ENCODE measurements around the gene CHMP5. TPM values are rescaled to one million over a fixed set of nuclear protein-coding genes. Genes with fewer than 3 reads are reported as not detected.
A peak's percentile ranks its signal among the peaks of the same experiment; 100 is the strongest.

CHMP5 gene
- total and polyA plus RNA-seq, 2 donors (not counting 1 experiment from before 2014, with no cell fraction given): 108 to 124 TPM

DNA sequence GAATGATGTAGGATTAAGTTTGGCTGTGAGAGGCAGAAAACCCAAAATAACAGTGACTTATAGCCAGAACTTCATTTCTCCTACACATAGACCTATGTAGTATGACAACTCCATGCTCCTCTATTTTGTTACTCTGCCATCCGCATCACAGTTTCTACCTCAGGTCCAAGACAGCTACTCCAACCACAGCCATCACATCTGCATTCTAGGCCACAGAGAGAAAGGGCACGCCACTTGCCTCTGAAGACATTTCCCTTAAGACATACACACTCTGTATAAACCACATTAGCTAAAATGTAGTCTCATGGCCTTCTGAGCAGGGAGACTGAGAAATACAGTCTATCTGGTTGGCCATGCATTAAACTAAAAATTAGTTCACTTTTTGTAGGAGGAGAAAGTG, 14.9 kb upstream of the CHMP5 start:
- H3K27ac ChIP-seq (ENCODE audit: insufficient read depth, low read length): no peak overlapping the region

DNA sequence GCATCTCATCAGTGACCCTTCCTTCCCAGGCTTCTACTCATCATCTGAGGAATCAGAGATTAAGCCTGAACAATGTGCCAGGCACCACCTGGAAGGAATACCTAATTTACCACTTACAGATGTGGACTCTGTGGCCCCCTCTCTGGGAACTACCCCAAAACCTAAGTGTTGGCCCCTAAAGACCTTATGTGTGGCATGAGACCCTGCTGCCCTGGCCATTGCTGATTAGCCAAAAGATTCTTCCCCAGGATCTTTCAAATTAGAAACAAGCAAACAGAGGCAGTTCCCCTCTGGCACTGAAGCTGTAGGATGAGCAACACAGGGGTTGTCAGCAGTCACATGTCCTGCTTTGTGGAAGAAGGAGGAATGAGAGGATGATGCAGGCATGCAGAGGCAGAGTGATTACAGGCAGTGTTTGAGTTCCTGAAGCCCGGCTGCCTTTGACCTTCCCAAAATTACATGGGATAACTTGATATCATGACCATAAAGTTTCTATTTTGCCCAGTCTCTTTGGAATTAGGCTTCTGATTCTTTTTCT, 14.3 kb upstream of the CHMP5 start:
- H3K4me2 ChIP-seq (ENCODE audit: extremely low read depth, insufficient read depth, low read length): no peak overlapping the region

More for the DNA sequence above, 14.9 kb upstream of the CHMP5 start:
- Histone ChIP-seq H3K4me3 (replicated peaks in 1 of 4; ENCODE audit: control extremely low read depth in 1 of 4, insufficient read depth in 1 of 4, low read depth in 3 of 4, low read length in 4 of 4) (no peak overlapping the region), H3K9ac (ENCODE audit: insufficient read depth, low read length) (no peak overlapping the region), H3K79me2 (ENCODE audit: control insufficient read depth, insufficient read depth, low read length) (no peaks in the 10 kb centered on the region), H3K27me3 (ENCODE audit: control insufficient read depth, insufficient read depth, low read length) (no peaks in the 10 kb centered on the region), H4K20me1 (ENCODE audit: control insufficient read depth, extremely low read depth, insufficient read depth, low read length) (no peaks in the 10 kb centered on the region), H3K4me1 (ENCODE audit: control insufficient read depth, extremely low read depth, insufficient read depth, low read length) (no peaks in the 10 kb centered on the region), H2AFZ (ENCODE audit: low read length) (no peak overlapping the region), H3K9me3 (ENCODE audit: control insufficient read depth, insufficient read depth, low read depth, low read length) (no peaks in the 10 kb centered on the region), H3K4me2 (ENCODE audit: extremely low read depth, insufficient read depth, low read length) (no peak overlapping the region), H3K36me3 (ENCODE audit: control insufficient read depth, insufficient read depth, low read length) (peaks cover 10% of the 10 kb centered on the region)
- no peak for TF ChIP-seq EZH2 (IDR thresholded peaks at IDR 0.05; ENCODE audit: low read length, missing control alignments)
- TF ChIP-seq, protein P1, sequence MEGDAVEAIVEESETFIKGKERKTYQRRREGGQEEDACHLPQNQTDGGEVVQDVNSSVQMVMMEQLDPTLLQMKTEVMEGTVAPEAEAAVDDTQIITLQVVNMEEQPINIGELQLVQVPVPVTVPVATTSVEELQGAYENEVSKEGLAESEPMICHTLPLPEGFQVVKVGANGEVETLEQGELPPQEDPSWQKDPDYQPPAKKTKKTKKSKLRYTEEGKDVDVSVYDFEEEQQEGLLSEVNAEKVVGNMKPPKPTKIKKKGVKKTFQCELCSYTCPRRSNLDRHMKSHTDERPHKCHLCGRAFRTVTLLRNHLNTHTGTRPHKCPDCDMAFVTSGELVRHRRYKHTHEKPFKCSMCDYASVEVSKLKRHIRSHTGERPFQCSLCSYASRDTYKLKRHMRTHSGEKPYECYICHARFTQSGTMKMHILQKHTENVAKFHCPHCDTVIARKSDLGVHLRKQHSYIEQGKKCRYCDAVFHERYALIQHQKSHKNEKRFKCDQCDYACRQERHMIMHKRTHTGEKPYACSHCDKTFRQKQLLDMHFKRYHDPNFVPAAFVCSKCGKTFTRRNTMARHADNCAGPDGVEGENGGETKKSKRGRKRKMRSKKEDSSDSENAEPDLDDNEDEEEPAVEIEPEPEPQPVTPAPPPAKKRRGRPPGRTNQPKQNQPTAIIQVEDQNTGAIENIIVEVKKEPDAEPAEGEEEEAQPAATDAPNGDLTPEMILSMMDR (conservative IDR thresholded peaks at IDR 0.05 in 1 of 2, IDR thresholded peaks at IDR 0.05 in 1 of 2; ENCODE audit: low read depth in 1 of 2, low read length in 2 of 2): no peak
- no peak for DNase-seq (ENCODE audit: low read depth in 2 of 2)

DNA sequence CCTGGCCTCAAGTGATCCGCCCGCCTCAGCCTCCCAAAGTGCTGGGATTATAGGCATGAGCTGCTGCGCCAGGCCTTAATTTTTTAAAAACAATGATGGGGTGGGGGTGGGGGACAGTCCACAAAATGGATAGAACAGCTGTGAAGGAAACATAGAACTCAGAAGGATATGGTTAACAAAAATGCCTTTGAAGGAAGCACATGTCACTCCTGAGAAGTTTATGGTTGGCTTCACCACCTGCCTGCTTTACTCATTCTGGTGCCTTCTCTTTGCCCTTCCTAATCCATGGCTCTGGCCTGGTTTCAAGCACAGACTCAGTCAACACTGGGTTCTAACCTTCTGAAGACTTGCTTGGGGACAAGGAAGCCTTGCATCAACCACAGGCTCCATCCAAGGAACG, 10.6 kb upstream of the CHMP5 start:
- H3K4me3 ChIP-seq (replicated peaks in 1 of 4; ENCODE audit: control extremely low read depth in 1 of 4, insufficient read depth in 1 of 4, low read depth in 3 of 4, low read length in 4 of 4): no peak overlapping the region
- no peak for DNase-seq (ENCODE audit: low read depth in 2 of 2)
- TF ChIP-seq, protein P1 (conservative IDR thresholded peaks at IDR 0.05 in 1 of 2, IDR thresholded peaks at IDR 0.05 in 1 of 2; ENCODE audit: low read depth in 1 of 2, low read length in 2 of 2): no peak
- no peak for TF ChIP-seq EZH2 (IDR thresholded peaks at IDR 0.05; ENCODE audit: low read length, missing control alignments)

More for the DNA sequence above, 14.3 kb upstream of the CHMP5 start:
- Histone ChIP-seq H3K36me3 (ENCODE audit: control insufficient read depth, insufficient read depth, low read length) (peaks cover 13% of the 10 kb centered on the region), H3K4me3 (replicated peaks in 1 of 4; ENCODE audit: control extremely low read depth in 1 of 4, insufficient read depth in 1 of 4, low read depth in 3 of 4, low read length in 4 of 4) (no peak overlapping the region), H3K4me1 (ENCODE audit: control insufficient read depth, extremely low read depth, insufficient read depth, low read length) (no peaks in the 10 kb centered on the region), H2AFZ (ENCODE audit: low read length) (no peak overlapping the region), H3K27ac (ENCODE audit: insufficient read depth, low read length) (no peak overlapping the region), H3K79me2 (ENCODE audit: control insufficient read depth, insufficient read depth, low read length) (no peaks in the 10 kb centered on the region), H3K27me3 (ENCODE audit: control insufficient read depth, insufficient read depth, low read length) (no peaks in the 10 kb centered on the region), H3K9me3 (ENCODE audit: control insufficient read depth, insufficient read depth, low read depth, low read length) (no peaks in the 10 kb centered on the region), H4K20me1 (ENCODE audit: control insufficient read depth, extremely low read depth, insufficient read depth, low read length) (no peaks in the 10 kb centered on the region), H3K9ac (ENCODE audit: insufficient read depth, low read length) (no peak overlapping the region)
- TF ChIP-seq, protein P1 (conservative IDR thresholded peaks at IDR 0.05 in 1 of 2, IDR thresholded peaks at IDR 0.05 in 1 of 2; ENCODE audit: low read depth in 1 of 2, low read length in 2 of 2): no peak
- no peak for TF ChIP-seq EZH2 (IDR thresholded peaks at IDR 0.05; ENCODE audit: low read length, missing control alignments)
- peak in 1 of 2 donors; percentile 58 for DNase-seq (ENCODE audit: low read depth in 2 of 2)

More for the DNA sequence above, 10.6 kb upstream of the CHMP5 start:
- H4K20me1 ChIP-seq (ENCODE audit: control insufficient read depth, extremely low read depth, insufficient read depth, low read length): no peaks in the 10 kb centered on the region
- H3K4me2 ChIP-seq (ENCODE audit: extremely low read depth, insufficient read depth, low read length): no peak overlapping the region
- no peaks in the 10 kb centered on the region for H3K79me2 ChIP-seq (ENCODE audit: control insufficient read depth, insufficient read depth, low read length)
- H3K27me3 ChIP-seq (ENCODE audit: control insufficient read depth, insufficient read depth, low read length): no peaks in the 10 kb centered on the region
- H3K36me3 ChIP-seq (ENCODE audit: control insufficient read depth, insufficient read depth, low read length): peaks cover 20% of the 10 kb centered on the region
- no peak overlapping the region for H2AFZ ChIP-seq (ENCODE audit: low read length)
- H3K9me3 ChIP-seq (ENCODE audit: control insufficient read depth, insufficient read depth, low read depth, low read length): no peaks in the 10 kb centered on the region
- H3K9ac ChIP-seq (ENCODE audit: insufficient read depth, low read length): no peak overlapping the region
- H3K27ac ChIP-seq (ENCODE audit: insufficient read depth, low read length): no peak overlapping the region
- H3K4me1 ChIP-seq (ENCODE audit: control insufficient read depth, extremely low read depth, insufficient read depth, low read length): no peaks in the 10 kb centered on the region
